Measurements from ENCODE around the gene ANKRD35. TPM values are rescaled to one million over a fixed set of nuclear protein-coding genes. Genes with fewer than 3 reads are reported as not detected.

The ANKRD35 gene
- total RNA-seq, 1 experiment from 2014 or later = not detected

- TF ChIP-seq EZH2phosphoT487 (IDR thresholded peaks at IDR 0.05; ENCODE audit: borderline replicate concordance) = no peak
These were observed 724 bp upstream of the ANKRD35 start (continued) for GRCh38 chr1:145886390-145886789.

GRCh38 chr1:145884675-145885074 lies 991 bp downstream of the ANKRD35 start:
- H2AFZ ChIP-seq (ENCODE audit: low read depth, low read length, poor library complexity, severe bottlenecking) = no peak overlapping the region
- no peaks in the 10 kb centered on the region for H3K9me2 ChIP-seq (ENCODE audit: insufficient read depth)
- ATAC-seq = no peak
- RAD21 ChIA-PET (ENCODE audit: low non-redundant PET in 1 of 2, low total read pairs in 2 of 2, uncharacterized antibody in 2 of 2, unreplicated experiment in 2 of 2) = no interaction called here
- CTCF ChIA-PET = no interaction called here
- peaks cover 0 to 22% of the 10 kb centered on the region in 2 experiments; a peak in 2 of 4 replicates for H3K4me1 ChIP-seq (ENCODE audit: control insufficient read depth in 1 of 2, insufficient read depth in 2 of 2, low read length in 2 of 2)
- no peak overlapping the region for H3K4me2 ChIP-seq (ENCODE audit: low read length)
- H3K36me3 ChIP-seq (ENCODE audit: control insufficient read depth in 1 of 2, insufficient read depth in 2 of 2, low read length in 2 of 2) = no peaks in the 10 kb centered on the region
- H4K20me1 ChIP-seq (ENCODE audit: insufficient read depth) = no peaks in the 10 kb centered on the region
- intact Hi-C loops (cut with micrococcal nuclease) = no loop called here
- H3K9ac ChIP-seq (ENCODE audit: low read length) = no peak overlapping the region
- no peaks in the 10 kb centered on the region for H3K79me2 ChIP-seq (ENCODE audit: insufficient read depth, low read length)
- no peaks in the 10 kb centered on the region for H3K9me3 ChIP-seq (ENCODE audit: control insufficient read depth in 1 of 2, insufficient read depth in 1 of 2, low read depth in 1 of 2, low read length in 2 of 2)
- H3K27me3 ChIP-seq (ENCODE audit: insufficient read depth, low read length) = peaks cover 7% of the 10 kb centered on the region; the same call in 1 of the 2 replicates
- no peak for DNase-seq (ENCODE audit: low read depth, low spot score)
- BruUV-seq (replicated peaks) = no TSS peak
- TF ChIP-seq ELF1 (IDR thresholded peaks at IDR 0.05; ENCODE audit: borderline replicate concordance, low read depth) = no peak
- no peak for TF ChIP-seq SIN3A (IDR thresholded peaks at IDR 0.05; ENCODE audit: low read depth)
- TF ChIP-seq FOSL1 (IDR thresholded peaks at IDR 0.05; ENCODE audit: low read depth) = no peak
- no peak for TF ChIP-seq POLR2AphosphoS5 (IDR thresholded peaks at IDR 0.05; ENCODE audit: low read depth, low read length)
- TF ChIP-seq ZBTB33 (IDR thresholded peaks at IDR 0.05; ENCODE audit: extremely low read depth, insufficient replicate concordance, low read length) = no peak
- TF ChIP-seq ATF3 (IDR thresholded peaks at IDR 0.05) = no peak
- TF ChIP-seq YY1 (IDR thresholded peaks at IDR 0.05; ENCODE audit: extremely low read depth, insufficient replicate concordance, low read depth, low read length) = no peak
- TF ChIP-seq ZFX (IDR thresholded peaks at IDR 0.05) = no peak
- TF ChIP-seq EZH2phosphoT487 (IDR thresholded peaks at IDR 0.05; ENCODE audit: borderline replicate concordance) = no peak
- no peak for TF ChIP-seq ZNF274 (IDR thresholded peaks at IDR 0.05; ENCODE audit: low read depth, low read length)
- no peak for TF ChIP-seq MAX (IDR thresholded peaks at IDR 0.05)
- TF ChIP-seq SRF (IDR thresholded peaks at IDR 0.05; ENCODE audit: low read depth) = no peak
- no peak overlapping the region for H3K27ac ChIP-seq (ENCODE audit: low read depth, low read length)
- H3K4me3 ChIP-seq (replicated peaks in 1 of 2; ENCODE audit: low read depth in 1 of 2, low read length in 2 of 2) = no peak overlapping the region
- POLR2A ChIA-PET = no interaction called here

All from HCT116 (cell line).